Vagina (tissue), 2 donors: Measurements from ENCODE around the gene C22orf23. TPM values are rescaled to one million over a fixed set of nuclear protein-coding genes. Genes with fewer than 3 reads are reported as not detected.

Experiments
- DNase-seq, 2 donors: peaks; one replicate each; pipeline ENCODE4 v3.0.0-alpha.2; 2017; ENCODE audit errors: extremely low spot score in 2 of 2
- H3K27ac ChIP-seq: fragments of 200-600 bp; sonication (generic); one replicate; pipeline ENCODE4 v1.5.1; 2019
- H3K27me3 ChIP-seq: fragments of 200-600 bp; sonication (generic); one replicate; pipeline ENCODE4 v1.5.1; 2019
- H3K36me3 ChIP-seq, 2 donors: fragments of 200-600 bp; sonication (generic); one replicate each; pipeline ENCODE4 v1.5.1; 2017 to 2019
- H3K4me1 ChIP-seq: fragments of 200-600 bp; sonication (generic); one replicate; pipeline ENCODE4 v1.5.1; 2019
- H3K4me3 ChIP-seq, 2 donors: fragments of 200-600 bp; sonication (generic); 1 replicate in 1 of 2; 2 replicates in 1 of 2; pipeline ENCODE4 v1.5.1; 2016 to 2019
- H3K9me3 ChIP-seq: fragments of 200-600 bp; sonication (generic); one replicate; pipeline ENCODE4 v1.5.1; 2019
- CTCF ChIP-seq, 3 experiments: fragments of 450-650 bp in 2 of 3; fragments of 200-600 bp in 1 of 3; sonication (generic) in 1 of 3; IDR thresholded peaks; one replicate each; pipeline ENCODE4 v1.5.1; 2017 to 2019; ENCODE audit warnings: antibody characterized with exemption in 3 of 3, mild to moderate bottlenecking in 2 of 3, moderate library complexity in 2 of 3
- POLR2A ChIP-seq, 2 donors: fragments of 450-650 bp; IDR thresholded peaks; one replicate each; pipeline ENCODE4 v1.6.1; 2017; ENCODE audit warnings: antibody characterized with exemption in 2 of 2, mild to moderate bottlenecking in 2 of 2, moderate library complexity in 2 of 2
- POLR2AphosphoS5 ChIP-seq, 2 donors: sonication (generic); formaldehyde crosslinking; IDR thresholded peaks; one replicate each; pipeline ENCODE4 v1.9.0; 2017; ENCODE audit warnings: antibody characterized with exemption in 2 of 2, mild to moderate bottlenecking in 2 of 2, low read depth in 1 of 2; ENCODE audit not compliant: insufficient read depth in 1 of 2
- intact Hi-C: fragments of 100-400 bp; cut with DNase I; formaldehyde crosslinking; loops from one replicate; pipeline ENCODE4 v1.15.1; 2023
- total RNA-seq: library from RNA; depleted of rRNA; stranded (reverse); fragments of >200 nt; gene quantifications from one replicate; pipeline ENCODE4 v1.2.3, GENCODE V29; 2016

C22orf23 gene
- total RNA-seq, 1 donor from 2014 or later = not detected

- DNase-seq = no peak
- intact Hi-C loops = no loop called here
- no peaks in the 10 kb centered on the region for H3K27me3 ChIP-seq
- no peak overlapping the region for H3K4me3 ChIP-seq
- no peak overlapping the region for H3K27ac ChIP-seq
- H3K4me1 ChIP-seq = no peaks in the 10 kb centered on the region
- peaks cover 0 to 32% of the 10 kb centered on the region in 2 donors for H3K36me3 ChIP-seq
- TF ChIP-seq POLR2A (IDR thresholded peaks at IDR 0.05) (no peak), CTCF (IDR thresholded peaks at IDR 0.05) (no peak), POLR2AphosphoS5 (IDR thresholded peaks at IDR 0.05; ENCODE audit: insufficient read depth in 1 of 2, low read depth in 1 of 2) (no peak)
- H3K9me3 ChIP-seq = no peaks in the 10 kb centered on the region
These were observed 9.6 kb downstream of the C22orf23 start for GRCh38 chr22:37943825-37944198.

- Histone ChIP-seq H3K27me3 (no peaks in the 10 kb centered on the region), H3K4me1 (no peaks in the 10 kb centered on the region), H3K27ac (no peak overlapping the region), H3K4me3 (no peak overlapping the region), H3K36me3 (peaks cover 0 to 32% of the 10 kb centered on the region in 2 donors), H3K9me3 (no peaks in the 10 kb centered on the region)
- TF ChIP-seq POLR2A (IDR thresholded peaks at IDR 0.05) (no peak), CTCF (IDR thresholded peaks at IDR 0.05) (no peak), POLR2AphosphoS5 (IDR thresholded peaks at IDR 0.05; ENCODE audit: insufficient read depth in 1 of 2, low read depth in 1 of 2) (no peak)
- intact Hi-C loops = no loop called here
- DNase-seq = no peak
These were observed 10.1 kb downstream of the C22orf23 start for GRCh38 chr22:37943136-37943824.

GRCh38 chr22:37942133-37942532 is 11.3 kb downstream of the C22orf23 start:
- intact Hi-C loops = no loop called here
- TF ChIP-seq POLR2A (IDR thresholded peaks at IDR 0.05) = no peak
- TF ChIP-seq POLR2AphosphoS5 (IDR thresholded peaks at IDR 0.05; ENCODE audit: insufficient read depth in 1 of 2, low read depth in 1 of 2) = peak in 1 of 2 donors; percentile 9
- Histone ChIP-seq H3K4me1 (no peaks in the 10 kb centered on the region), H3K9me3 (no peaks in the 10 kb centered on the region), H3K36me3 (peaks cover 0 to 39% of the 10 kb centered on the region in 2 donors), H3K27ac (no peak overlapping the region), H3K4me3 (no peak overlapping the region), H3K27me3 (no peaks in the 10 kb centered on the region)
- no peak for DNase-seq

GRCh38 chr22:37940698-37941376 is 12.6 kb downstream of the C22orf23 start:
- Histone ChIP-seq H3K4me3 (no peak overlapping the region), H3K9me3 (no peaks in the 10 kb centered on the region), H3K27ac (no peak overlapping the region), H3K27me3 (no peaks in the 10 kb centered on the region), H3K36me3 (peaks cover 0 to 52% of the 10 kb centered on the region in 2 donors), H3K4me1 (no peaks in the 10 kb centered on the region)
- DNase-seq = no peak
- intact Hi-C loops = no loop called here
- TF ChIP-seq POLR2AphosphoS5 (IDR thresholded peaks at IDR 0.05; ENCODE audit: insufficient read depth in 1 of 2, low read depth in 1 of 2) = no peak
- no peak for TF ChIP-seq POLR2A (IDR thresholded peaks at IDR 0.05)

GRCh38 chr22:37933711-37934376 is 19.6 kb downstream of the C22orf23 start:
- TF ChIP-seq POLR2A (IDR thresholded peaks at IDR 0.05) = no peak
- peak; percentile 86 to 98 (median 97) for TF ChIP-seq CTCF (IDR thresholded peaks at IDR 0.05)
- peak; percentile 80 to 82 for TF ChIP-seq POLR2AphosphoS5 (IDR thresholded peaks at IDR 0.05; ENCODE audit: insufficient read depth in 1 of 2, low read depth in 1 of 2)
- no peaks in the 10 kb centered on the region for H3K9me3 ChIP-seq
- H3K36me3 ChIP-seq = peaks cover 0 to 65% of the 10 kb centered on the region in 2 donors
- H3K4me1 ChIP-seq = peaks cover 41% of the 10 kb centered on the region
- H3K27me3 ChIP-seq = no peaks in the 10 kb centered on the region
- intact Hi-C loops = loop anchor here (10.0 kb wide), 1 partner anchor 49 kb away; no protein-coding TSS in a partner anchor
- H3K4me3 ChIP-seq = no peak overlapping the region
- peak overlapping the region; percentile 80 for H3K27ac ChIP-seq
- DNase-seq = no peak
